ENCODE data around the gene PSMD14.

PSMD14 gene

GRCh38 chr2:161373942-161374341 lies 65.7 kb downstream of the PSMD14 start:
- no peak for ATAC-seq (ENCODE audit: low read depth)
- H3K4me1 ChIP-seq (ENCODE audit: insufficient read depth, poor library complexity, severe bottlenecking): peaks cover 9% of the 10 kb centered on the region
- no peaks in the 10 kb centered on the region for H3K9me3 ChIP-seq (ENCODE audit: severe bottlenecking)
- TF ChIP-seq CTCF (IDR thresholded peaks at IDR 0.05; ENCODE audit: poor library complexity, severe bottlenecking): no peak
- no peak for DNase-seq (ENCODE audit: low spot score)
- no peak overlapping the region for H3K27ac ChIP-seq (ENCODE audit: poor library complexity, severe bottlenecking)
- H3K27me3 ChIP-seq (ENCODE audit: insufficient read depth, poor library complexity, severe bottlenecking): no peaks in the 10 kb centered on the region
- no peak overlapping the region for H3K4me3 ChIP-seq (ENCODE audit: severe bottlenecking)
- peaks cover 75% of the 10 kb centered on the region for H3K36me3 ChIP-seq (ENCODE audit: low read depth)

GRCh38 chr2:161374446-161374845 lies 66.2 kb downstream of the PSMD14 start:
- DNase-seq (ENCODE audit: low spot score): no peak
- Histone ChIP-seq H3K27me3 (ENCODE audit: insufficient read depth, poor library complexity, severe bottlenecking) (no peaks in the 10 kb centered on the region), H3K4me1 (ENCODE audit: insufficient read depth, poor library complexity, severe bottlenecking) (peaks cover 9% of the 10 kb centered on the region), H3K36me3 (ENCODE audit: low read depth) (peaks cover 70% of the 10 kb centered on the region), H3K27ac (ENCODE audit: poor library complexity, severe bottlenecking) (no peak overlapping the region), H3K4me3 (ENCODE audit: severe bottlenecking) (no peak overlapping the region), H3K9me3 (ENCODE audit: severe bottlenecking) (no peaks in the 10 kb centered on the region)
- no peak for TF ChIP-seq CTCF (IDR thresholded peaks at IDR 0.05; ENCODE audit: poor library complexity, severe bottlenecking)
- no peak for ATAC-seq (ENCODE audit: low read depth)

- Histone ChIP-seq H3K27me3 (ENCODE audit: insufficient read depth, poor library complexity, severe bottlenecking) (no peaks in the 10 kb centered on the region), H3K27ac (ENCODE audit: poor library complexity, severe bottlenecking) (no peak overlapping the region), H3K9me3 (ENCODE audit: severe bottlenecking) (no peaks in the 10 kb centered on the region), H3K4me3 (ENCODE audit: severe bottlenecking) (no peak overlapping the region), H3K4me1 (ENCODE audit: insufficient read depth, poor library complexity, severe bottlenecking) (no peaks in the 10 kb centered on the region), H3K36me3 (ENCODE audit: low read depth) (peaks cover 29% of the 10 kb centered on the region)
- no peak for TF ChIP-seq CTCF (IDR thresholded peaks at IDR 0.05; ENCODE audit: poor library complexity, severe bottlenecking)
- no peak for DNase-seq (ENCODE audit: low spot score)
- ATAC-seq (ENCODE audit: low read depth): no peak; the same call in 2 of the 3 replicates
Measured at GRCh38 chr2:161379740-161380139, 71.5 kb downstream of the PSMD14 start.

- peaks cover 37% of the 10 kb centered on the region for H3K36me3 ChIP-seq (ENCODE audit: low read depth)
- no peaks in the 10 kb centered on the region for H3K4me1 ChIP-seq (ENCODE audit: insufficient read depth, poor library complexity, severe bottlenecking)
- no peak for TF ChIP-seq CTCF (IDR thresholded peaks at IDR 0.05; ENCODE audit: poor library complexity, severe bottlenecking)
Measured at GRCh38 chr2:161381546-161381945, 73.3 kb downstream of the PSMD14 start.

GRCh38 chr2:161382747-161383146 lies 74.5 kb downstream of the PSMD14 start:
- no peak for ATAC-seq (ENCODE audit: low read depth)
- H3K27ac ChIP-seq (ENCODE audit: poor library complexity, severe bottlenecking): no peak overlapping the region
- no peaks in the 10 kb centered on the region for H3K4me1 ChIP-seq (ENCODE audit: insufficient read depth, poor library complexity, severe bottlenecking)
- H3K27me3 ChIP-seq (ENCODE audit: insufficient read depth, poor library complexity, severe bottlenecking): no peaks in the 10 kb centered on the region
- no peak for TF ChIP-seq CTCF (IDR thresholded peaks at IDR 0.05; ENCODE audit: poor library complexity, severe bottlenecking)
- H3K9me3 ChIP-seq (ENCODE audit: severe bottlenecking): no peaks in the 10 kb centered on the region
- no peak overlapping the region for H3K4me3 ChIP-seq (ENCODE audit: severe bottlenecking)
- H3K36me3 ChIP-seq (ENCODE audit: low read depth): peaks cover 37% of the 10 kb centered on the region
- no peak for DNase-seq (ENCODE audit: low spot score)

More at GRCh38 chr2:161381546-161381945, 73.3 kb downstream of the PSMD14 start:
- Histone ChIP-seq H3K4me3 (ENCODE audit: severe bottlenecking) (no peak overlapping the region), H3K27me3 (ENCODE audit: insufficient read depth, poor library complexity, severe bottlenecking) (no peaks in the 10 kb centered on the region), H3K9me3 (ENCODE audit: severe bottlenecking) (no peaks in the 10 kb centered on the region), H3K27ac (ENCODE audit: poor library complexity, severe bottlenecking) (no peak overlapping the region)
- no peak for DNase-seq (ENCODE audit: low spot score)
- ATAC-seq (ENCODE audit: low read depth): no peak
